ENCODE measurements around the gene PRMT7.
"Not testable (repeated sequence)": the region's sequence is repeated elsewhere in the genome, so short reads cannot be mapped to it uniquely, and the experiment has no call there.

PRMT7 gene

DNA sequence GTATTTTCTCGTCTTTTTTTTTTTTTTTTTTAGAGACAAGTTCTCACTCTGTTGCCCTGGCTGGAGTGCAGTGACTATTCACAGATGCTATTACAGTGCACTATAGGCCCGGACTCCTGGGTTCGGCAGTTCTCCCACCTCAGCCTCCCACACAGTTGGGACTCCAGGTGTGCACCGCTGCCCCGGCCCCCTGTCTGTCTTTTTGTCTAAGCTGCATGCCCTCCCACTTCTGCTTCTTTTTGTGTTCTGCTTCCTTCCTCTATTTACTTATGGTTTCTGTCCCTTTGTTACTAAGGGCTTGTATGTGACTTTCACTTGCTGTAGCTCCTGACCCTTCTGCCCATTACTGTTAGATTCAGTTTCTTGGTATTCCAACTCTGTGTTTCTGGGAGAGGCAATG lies 26.0 kb upstream of the PRMT7 start:
- DNase-seq: peak; percentile 77 to 85

DNA sequence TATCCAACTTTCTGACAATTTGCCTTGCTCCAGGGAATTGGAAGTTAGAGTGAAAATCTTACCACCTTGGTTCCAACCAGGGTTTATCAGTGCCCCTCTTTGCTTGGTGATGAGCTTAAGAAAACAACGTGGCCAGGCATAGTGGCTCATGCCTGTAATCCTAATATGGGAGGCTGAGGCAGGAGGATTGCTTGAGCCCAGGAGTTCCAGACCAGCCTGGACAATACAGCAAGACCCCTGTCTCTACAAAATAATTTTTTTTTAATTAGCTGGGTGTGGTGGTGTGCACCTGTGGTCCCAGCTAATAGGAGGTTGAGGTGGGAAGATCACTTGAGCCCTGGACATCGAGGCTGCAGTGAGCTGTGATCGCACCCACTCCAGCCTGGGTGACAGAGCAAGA lies 25.1 kb upstream of the PRMT7 start:
- DNase-seq: no peak

DNA sequence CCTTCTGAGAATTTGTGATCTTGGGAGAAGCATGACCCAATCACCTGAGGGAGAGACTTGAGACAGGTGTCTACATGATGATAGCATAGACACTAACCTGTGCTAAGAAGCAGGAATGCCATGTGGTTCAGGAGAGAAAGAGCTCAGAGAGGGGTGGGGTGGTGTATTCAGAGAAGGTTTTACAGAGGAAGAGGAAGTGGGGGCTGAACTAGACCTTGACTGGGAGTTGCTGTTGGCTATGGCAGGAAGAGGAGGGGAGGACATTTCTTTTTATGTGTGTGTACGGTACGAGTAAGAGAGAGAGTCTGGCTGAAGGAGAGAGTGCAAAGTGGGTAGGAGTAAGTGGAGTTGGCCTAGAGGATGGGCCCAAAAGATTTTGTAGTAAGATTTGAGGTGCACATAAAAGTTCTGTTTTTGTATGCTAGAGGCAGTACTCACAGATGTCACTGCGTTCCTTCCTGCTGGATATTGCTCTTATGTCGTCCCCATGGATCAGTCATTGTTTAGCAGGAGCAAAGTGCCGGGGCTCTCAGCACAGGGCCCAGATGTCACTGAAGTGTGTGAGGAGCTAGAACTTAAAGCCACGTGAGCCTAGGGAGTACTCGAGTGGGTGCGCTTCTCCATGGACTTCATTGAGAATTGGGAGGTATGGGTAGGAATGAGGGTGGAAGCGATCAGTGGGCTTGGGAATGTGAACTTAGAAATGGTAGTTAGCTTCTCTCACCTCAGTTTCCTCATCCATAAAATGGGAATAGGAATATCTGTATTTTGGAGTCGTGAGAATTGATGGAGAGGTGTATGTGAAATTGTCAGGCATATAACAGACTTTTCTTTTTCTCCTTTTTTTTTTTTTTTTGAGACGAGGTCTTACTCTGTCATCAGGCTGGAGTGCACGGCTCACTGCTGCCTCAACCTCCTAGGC lies 24.4 kb upstream of the PRMT7 start:
- peak; percentile 94 to 97 for DNase-seq

DNA sequence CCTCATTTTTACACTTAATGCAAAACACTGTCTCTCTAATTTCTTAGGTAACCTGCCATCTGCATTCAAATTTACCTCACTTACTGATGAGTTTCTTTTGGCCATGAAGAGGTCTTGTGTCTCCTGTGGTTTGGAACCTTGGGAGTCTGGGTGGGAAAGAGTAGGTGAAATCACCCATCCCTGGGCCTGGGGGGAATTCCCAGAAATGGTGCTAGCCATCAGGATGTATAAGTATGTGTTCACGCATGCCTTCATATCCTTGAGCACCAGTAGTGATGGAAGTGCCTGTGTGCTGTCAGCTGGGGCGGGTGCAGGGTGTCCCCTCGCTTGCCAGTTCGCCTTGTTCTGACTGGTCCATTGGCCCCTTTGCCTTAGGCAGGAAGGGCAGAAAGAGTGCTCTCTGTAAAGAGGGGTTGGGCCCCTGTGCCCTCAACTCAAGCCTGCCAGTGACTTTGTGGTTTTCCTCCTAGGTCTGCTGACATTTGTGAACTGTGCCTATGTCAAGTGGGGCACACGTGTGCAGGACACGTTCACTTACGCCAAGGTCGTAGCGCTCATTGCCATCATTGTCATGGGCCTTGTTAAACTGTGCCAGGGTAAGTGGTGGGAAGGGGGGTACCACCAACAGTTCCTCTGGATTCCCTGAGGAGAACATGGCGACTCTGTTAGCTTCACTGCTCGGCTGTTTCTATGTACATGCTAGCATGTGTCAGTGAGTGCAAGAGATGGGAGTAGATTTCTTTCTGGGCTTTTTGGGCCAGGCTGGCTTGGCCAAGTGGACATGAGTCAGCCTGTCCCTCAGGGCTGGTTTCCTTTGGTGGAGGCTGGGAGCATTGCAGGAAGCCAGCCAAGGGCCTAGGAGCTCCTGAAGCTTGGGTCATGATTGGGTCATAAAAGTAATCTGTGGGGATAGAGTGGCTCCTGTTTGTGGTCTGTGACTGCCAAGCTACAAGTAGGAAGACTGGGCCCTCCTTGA lies 23.3 kb upstream of the PRMT7 start:
- DNase-seq: no peak

DNA sequence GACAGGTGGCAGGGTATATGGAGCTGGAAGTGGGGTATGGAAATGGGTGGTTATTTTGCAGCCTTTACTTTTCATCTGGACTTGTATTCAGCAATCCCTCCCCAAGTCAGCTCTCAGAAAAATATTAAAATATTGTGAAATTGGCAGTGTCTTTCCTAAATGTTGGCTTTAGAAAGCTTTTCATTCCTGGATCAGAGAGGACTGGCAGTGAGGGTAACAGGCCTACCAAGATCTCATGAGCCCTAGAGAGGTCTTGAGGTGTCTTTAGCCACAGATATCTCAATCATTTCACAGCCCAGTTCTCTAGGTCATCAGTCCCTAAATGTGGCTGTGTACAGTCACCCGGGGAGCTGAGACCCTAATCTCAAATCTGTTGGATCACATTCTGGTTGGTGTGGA lies 22.6 kb upstream of the PRMT7 start:
- DNase-seq: no peak

DNA sequence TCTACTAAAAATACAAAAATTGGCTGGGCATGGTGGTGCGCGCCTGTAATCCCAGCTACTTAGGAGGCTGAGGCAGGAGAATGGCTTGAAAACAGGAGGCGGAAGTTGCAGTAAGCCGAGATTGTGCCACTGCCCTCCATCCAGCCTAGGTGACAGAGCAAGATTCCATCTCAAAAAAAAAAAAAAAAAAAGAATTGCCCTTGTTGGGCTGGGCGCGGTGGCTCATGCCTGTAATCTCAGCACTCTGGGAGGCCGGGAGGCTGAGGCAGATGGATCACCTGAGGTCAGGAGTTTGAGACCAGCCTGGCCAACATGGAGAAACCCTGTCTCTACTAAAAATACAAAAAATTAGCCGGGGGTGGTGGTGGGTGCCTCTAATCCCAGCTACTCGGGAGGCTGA lies 22.0 kb upstream of the PRMT7 start:
- not testable (repeated sequence) for DNase-seq

DNA sequence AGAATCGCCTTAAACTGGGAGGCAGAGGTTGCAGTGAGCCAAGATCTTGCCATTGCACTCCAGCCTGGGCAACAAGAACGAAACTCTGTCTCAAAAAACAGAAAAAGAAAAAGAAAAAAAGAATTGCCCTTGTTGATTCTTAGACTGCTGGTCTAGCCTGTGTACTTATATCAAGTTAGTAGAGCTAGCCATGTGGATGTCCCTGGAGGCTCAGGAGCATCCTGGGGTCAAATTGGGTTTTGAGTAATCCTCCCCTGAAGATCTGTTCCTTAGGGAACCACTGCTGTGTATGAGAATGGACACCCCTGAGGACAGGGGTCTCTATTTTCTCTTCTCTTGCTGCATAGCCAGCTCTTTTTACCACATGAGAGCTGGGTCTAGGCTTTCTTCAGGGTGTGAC lies 21.6 kb upstream of the PRMT7 start:
- no peak for DNase-seq

DNA sequence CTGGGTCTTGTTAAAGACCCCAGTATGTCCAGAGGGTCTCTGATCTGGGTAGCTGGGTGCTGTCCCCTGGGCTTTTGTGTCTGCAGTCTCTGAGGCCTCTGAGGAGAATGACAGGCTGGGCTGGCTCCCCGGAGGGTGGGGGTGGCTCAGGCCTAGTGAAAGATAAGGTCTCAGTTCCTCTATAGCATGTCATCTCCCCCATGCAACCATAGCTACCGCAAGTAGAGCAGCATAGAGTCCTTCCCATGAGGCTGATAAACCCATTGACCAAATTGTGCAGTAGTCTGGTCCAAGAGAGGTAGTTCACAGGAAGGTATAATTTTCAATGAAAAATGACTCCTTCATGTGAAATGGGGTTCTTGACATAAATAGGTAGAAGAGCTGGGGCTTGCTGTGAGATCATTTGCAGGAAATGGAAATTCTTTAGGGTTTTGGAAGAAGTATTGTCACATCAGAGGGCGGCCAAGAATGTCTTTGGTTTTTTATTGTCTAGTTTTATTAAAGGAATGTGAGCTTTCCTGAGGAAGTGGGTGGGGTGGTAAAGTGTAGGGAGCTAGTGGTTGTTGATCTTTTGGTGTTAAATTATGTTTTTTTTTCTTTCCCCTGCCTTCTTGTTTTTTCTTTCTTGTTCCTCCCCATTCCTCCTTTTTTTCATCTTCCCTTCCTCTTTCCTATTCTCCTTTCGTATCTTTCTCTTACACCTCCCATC lies 21.0 kb upstream of the PRMT7 start:
- peak; percentile 52 to 63 for DNase-seq

DNA sequence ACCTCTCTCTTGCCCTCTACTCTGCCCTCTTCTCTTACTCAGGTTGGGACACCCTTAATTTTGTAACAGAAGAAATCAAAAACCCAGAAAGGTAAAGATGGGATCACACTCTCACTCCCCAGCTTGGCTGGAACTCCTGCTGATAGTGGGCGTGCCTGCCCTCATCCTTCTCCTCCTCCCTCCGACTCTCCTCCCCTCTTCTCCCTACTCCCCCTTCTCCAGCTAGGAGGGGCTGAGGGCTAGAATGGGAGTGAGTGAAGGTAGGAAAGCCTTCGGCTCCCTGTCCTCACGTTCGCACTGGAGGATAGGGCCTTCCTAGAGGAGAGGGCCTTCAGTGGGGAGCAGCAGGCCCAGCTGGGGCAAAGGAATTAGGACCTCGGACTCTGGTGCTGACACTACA lies 20.4 kb upstream of the PRMT7 start:
- no peak for DNase-seq

DNA sequence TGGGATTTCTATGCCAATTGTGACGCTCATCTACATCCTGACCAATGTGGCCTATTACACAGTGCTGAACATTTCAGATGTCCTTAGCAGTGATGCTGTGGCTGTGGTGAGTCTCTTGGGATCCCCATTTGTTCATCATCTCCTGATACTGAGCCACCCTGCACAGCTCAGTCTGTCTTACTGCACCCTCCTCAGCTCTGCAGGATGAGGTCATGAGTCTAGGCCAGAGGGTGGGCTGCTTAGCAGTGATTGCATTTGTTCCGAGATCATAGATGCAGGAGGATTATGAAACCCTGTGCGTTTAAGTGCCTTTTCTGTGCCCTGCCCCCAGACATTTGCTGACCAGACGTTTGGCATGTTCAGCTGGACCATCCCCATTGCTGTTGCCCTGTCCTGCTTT lies 19.6 kb upstream of the PRMT7 start:
- DNase-seq: no peak

DNA sequence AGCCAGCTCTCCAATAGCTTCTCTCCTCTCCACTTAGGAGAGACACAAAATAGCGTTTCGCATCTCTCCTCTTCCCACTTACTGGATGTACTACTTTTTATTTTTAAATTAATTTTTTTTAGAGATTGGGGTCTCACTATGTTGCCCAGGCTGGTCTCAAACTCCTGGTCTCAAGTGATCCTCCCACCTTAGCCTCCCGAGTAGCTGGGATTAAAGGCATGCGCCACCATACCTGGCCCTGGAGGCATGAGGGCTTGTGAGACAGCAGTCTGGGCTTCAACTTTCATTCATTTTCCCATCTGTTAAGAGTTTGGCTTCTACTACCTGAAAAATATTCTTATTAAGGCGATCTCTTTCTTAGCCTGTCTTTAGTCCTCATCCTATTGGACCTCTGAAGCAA lies 18.4 kb upstream of the PRMT7 start:
- no peak for DNase-seq

DNA sequence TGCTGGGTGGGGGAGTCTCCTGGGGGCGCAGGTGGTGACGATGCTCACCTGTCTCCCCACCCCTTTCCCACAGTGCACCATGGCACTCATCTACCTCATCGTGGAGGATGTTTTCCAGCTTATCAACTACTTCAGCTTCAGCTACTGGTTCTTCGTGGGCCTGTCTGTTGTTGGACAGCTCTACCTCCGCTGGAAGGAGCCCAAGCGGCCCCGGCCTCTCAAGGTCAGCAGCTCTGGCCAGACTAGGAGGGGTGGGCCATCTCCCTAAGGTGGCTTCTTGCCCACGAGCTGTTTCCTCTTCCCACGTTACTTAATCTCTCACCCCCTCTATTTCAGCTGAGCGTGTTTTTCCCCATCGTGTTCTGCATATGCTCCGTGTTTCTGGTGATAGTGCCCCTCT lies 14.5 kb upstream of the PRMT7 start:
- no peak for DNase-seq

DNA sequence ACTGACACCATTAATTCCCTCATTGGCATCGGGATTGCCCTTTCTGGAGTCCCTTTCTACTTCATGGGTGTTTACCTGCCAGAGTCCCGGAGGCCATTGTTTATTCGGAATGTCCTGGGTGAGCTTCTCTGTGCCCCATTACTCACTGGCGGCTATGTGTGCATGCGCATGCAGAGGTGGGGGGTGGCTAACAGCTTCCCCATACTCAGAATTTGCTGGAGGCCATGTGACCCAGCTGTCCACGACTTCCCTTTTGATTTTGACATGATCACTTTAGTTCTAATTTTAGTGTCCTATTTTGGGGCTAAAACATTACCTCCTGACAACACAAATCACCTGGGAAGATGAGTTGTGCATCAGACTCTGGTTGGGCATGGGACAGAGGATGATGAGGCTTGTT lies 14.1 kb upstream of the PRMT7 start:
- DNase-seq: no peak

DNA sequence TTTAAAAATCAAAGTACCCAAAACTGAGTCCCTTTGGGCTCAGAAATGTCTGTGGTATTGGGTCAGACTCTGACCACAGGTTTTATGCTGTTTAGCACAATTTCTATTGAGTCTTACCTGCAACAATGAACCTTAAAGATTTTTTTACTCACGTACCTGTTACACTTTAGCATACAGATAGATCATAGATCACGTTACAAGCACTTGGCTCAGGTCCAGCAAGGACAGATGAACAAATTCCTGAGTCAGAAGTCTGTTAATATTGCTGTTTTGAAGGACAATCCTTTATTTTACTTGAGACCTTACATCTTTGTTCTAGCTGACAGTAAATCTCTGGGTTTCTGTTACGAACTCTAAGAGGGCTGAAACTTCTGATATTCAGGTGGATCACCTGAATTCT lies 12.9 kb upstream of the PRMT7 start:
- DNase-seq: no peak

DNA sequence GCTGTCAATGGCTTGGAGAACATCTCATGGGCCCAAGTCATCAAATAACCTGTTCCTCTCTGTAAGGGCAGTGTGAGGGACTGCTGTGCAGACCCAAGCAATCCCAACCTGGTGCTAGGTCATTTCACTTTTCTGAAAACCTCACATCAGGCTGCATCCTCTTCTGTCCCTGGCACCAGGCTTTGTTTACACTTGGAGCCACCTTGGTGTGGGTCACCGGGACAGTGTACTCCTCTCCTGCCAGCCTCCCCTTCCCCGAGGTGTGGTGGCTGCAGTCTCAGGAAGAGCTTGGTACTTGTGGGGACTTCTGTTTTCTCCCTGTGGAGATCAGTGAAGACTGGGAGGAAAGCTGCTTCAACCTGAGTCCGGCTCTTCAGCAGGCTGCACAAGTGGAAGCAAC lies 12.5 kb upstream of the PRMT7 start:
- no peak for DNase-seq

DNA sequence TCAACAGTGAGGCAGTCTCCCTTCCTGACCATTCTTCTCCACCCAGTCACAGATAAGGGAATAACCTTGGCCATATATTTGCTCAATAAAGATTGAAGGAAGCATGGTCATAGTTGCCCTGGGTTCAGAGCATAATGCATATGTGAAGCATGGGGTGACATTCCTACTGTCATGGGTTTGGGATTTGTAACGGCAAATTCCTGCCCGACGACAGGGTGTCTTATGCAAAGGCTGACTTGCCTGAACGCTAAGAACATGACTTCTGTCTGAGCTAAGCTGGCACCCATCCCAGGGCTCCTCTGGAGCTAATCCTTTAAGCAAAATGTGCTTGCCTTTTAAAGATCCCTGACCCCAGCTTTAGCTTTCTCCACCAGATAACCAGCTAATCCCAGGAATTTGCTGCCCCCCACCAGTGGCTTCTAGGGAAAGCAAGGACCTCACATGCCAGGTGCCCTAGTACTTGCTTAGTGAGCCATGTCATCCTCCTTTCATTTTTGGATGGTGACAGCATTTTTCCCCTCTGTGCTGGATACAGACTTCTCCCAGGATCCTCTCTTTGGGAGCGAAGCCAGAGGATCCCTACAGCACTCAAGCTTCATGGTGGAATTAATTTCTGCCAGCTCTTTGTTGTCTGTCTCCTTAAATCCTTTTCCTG lies 11.8 kb upstream of the PRMT7 start:
- no peak for DNase-seq

DNA sequence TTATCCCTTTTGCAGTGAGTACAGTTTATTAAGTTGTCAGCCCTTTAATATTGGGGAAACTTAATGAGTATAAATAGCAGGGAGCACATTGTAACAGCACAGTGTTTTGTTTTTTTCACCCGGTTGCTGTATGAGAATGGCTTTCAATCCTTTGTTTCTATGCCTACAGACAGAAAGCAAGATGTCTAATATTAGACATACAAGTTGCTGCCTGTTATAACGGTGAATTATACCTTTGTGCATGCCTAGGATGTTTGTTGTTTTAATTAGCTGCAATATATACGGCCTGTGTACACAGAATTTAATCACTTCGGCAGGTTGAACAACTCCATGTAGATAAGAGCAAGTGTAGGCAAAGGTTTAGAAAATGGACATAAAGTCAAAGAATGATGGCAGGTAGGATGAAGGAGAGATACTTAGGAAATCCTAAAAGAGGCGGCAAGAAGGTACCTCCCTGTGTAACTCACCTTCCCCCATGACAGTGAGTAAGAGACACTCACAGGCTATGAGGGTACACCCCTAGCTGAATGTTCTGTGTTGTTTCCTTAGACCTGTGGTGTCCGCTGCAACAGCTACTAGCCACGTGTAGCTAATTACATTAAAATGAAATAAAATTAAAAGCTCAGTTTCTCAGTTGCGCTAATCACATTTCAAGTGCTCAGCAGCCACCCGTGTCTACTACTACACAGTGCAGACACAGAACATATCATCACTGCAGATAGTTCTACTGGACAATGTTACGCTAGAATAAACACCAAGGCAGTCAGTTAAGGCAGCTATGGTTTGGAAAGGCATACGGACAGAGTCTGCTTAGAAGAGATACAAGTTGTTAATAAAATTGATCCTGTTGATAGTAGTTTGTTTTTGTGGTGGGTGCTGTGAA lies 11.0 kb upstream of the PRMT7 start:
- no peak for DNase-seq

DNA sequence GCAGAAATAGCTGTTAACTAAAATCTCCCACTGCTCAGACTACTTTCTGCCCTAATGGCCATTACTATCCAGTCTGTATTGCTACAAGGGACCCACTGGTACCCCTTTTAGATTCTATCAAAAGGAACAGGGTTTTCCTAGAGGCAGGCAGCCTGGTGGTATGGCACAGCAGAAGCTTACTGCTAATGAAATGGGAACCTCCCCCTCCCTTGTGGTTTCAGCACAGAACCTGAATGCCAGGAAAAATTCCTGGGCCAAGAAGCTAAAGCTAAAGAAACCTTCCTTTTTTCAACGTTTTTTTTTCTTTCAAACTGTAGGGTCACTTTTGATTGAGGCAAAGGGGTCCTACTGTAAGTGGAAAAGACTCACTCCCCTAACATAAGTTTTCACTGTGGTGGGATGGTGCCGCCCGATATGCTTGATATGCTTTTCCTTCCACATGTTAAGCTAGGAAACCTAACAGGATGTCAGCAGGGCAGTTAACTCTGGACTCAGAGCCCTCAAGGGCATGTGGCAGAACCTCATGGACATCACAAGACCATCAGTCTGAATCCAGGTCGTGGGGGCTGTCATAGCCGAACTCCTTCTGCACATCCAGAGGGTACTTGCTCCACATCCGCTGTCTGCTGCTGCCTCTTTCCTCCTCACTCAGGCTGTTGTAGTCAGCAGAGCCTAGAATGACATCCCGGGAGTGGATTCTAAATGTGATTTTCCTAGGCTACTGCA lies 9.9 kb upstream of the PRMT7 start:
- DNase-seq: peak; percentile 28 to 54

DNA sequence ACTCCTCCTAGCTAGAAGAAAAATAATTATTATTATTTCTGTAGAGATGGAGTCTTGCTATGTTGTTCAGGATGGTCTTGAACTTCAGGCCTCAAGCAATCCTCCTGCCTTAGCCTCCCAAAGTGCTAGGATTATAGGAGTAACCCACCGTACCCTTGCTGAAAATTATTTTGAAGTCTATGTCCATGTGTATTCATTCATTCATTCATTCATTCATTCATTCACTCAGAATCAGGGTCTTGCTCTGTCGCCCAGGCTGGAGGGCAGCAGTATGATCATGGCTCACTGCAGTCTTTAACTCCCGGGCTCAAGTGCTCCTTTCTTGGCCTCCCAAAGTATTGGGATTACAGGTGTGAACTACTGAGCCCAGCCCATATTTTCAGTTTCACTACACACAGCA lies 4.2 kb upstream of the PRMT7 start:
- no peak for DNase-seq

DNA sequence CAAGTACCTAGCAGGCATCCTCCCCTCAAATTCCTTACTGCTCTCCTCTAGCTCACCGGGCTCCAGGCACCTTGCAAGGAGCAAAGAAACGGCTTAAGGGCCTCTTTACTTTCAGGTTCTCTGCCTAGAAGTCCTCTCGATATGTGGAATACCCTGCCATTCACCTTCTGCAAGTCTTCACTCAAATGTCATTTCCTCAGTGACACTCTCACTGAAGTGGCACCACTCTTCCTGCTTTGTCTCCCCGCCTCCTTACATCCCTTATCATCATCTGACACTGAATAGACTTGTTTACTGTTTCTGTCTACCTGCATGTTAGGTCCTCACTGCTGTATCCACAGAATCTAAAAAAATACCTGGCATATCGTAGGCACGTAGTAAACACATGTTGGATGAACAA lies 1.0 kb upstream of the PRMT7 start:
- no peak for DNase-seq

DNA sequence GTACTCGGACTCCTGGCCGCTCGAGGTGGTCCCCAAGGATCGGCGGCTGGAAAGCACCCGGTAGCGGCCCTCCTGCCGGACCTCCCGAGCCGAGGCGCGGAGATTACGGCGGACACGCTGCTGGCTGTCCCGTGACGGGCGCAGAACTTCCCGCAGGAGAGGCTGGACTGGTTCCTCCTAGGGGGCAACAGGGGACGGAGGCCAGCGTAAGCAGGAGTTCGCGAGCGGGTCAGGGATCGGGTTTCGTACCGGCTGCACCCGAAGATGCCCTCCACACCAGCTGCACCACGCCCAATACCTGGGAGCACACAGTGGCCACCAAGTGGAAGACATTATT lies 414 bp upstream of the PRMT7 start:
- no peak for DNase-seq
